ENCODE results near the gene SMOC1. TPM values are rescaled to one million over a fixed set of nuclear protein-coding genes. Genes with fewer than 3 reads are reported as not detected.

Gene SMOC1
- polyA plus RNA-seq, 3 donors, result not detected

- Mint-ChIP-seq H3K4me3 (no peak overlapping the region), H3K36me3 (no peaks in the 10 kb centered on the region), H3K27ac (no peak overlapping the region), H3K27me3 (ENCODE audit: low read depth in 3 of 3) (peaks cover 1 to 10% (median 4%) of the 10 kb centered on the region in 3 donors), H3K4me1 (no peaks in the 10 kb centered on the region), H3K9me3 (peaks cover 0 to 3% (median 0%) of the 10 kb centered on the region in 7 donors)
- intact Hi-C loops (cut with micrococcal nuclease), result no loop called here
- no peak for DNase-seq
- Histone ChIP-seq H3K79me2 (ENCODE audit: insufficient read depth, low read length) (no peaks in the 10 kb centered on the region), H3K9me3 (replicated peaks in 1 of 2; ENCODE audit: control insufficient read depth in 1 of 2, insufficient read depth in 1 of 2, low read length in 2 of 2) (no peaks in the 10 kb centered on the region), H3K36me3 (replicated peaks in 1 of 2; ENCODE audit: control insufficient read depth in 1 of 2, insufficient read depth in 2 of 2, low read length in 2 of 2) (no peaks in the 10 kb centered on the region), H4K20me1 (ENCODE audit: insufficient read depth, low read length) (no peaks in the 10 kb centered on the region), H3K27me3 (ENCODE audit: control insufficient read depth in 2 of 2, insufficient read depth in 2 of 2, low read length in 2 of 2) (no peaks in the 10 kb centered on the region), H3K4me3 (replicated peaks in 1 of 3; ENCODE audit: low read depth in 2 of 3, low read length in 3 of 3) (no peak overlapping the region), H3K27ac (ENCODE audit: low read depth in 1 of 2, low read length in 2 of 2) (no peak overlapping the region), H3K9ac (ENCODE audit: insufficient read depth, low read length, poor library complexity, severe bottlenecking) (no peak overlapping the region), H3K4me2 (replicated peaks; ENCODE audit: extremely low read depth, low read length, poor library complexity, severe bottlenecking) (no peak overlapping the region), H2AFZ (ENCODE audit: insufficient read depth, low read depth, low read length, poor library complexity, severe bottlenecking) (no peak overlapping the region), H3K4me1 (ENCODE audit: control insufficient read depth in 1 of 2, insufficient read depth in 2 of 2, low read length in 2 of 2) (no peaks in the 10 kb centered on the region)
- WGBS (ENCODE audit: insufficient coverage), result 86% methylated on average over 9 of the region's 9 CpGs
- no peak for TF ChIP-seq CTCF (IDR thresholded peaks at IDR 0.05)
Observed at GRCh38 chr14:70032016-70032415, 152.8 kb downstream of the SMOC1 start.

- Mint-ChIP-seq H3K4me3 (no peak overlapping the region), H3K9me3 (no peaks in the 10 kb centered on the region), H3K27me3 (ENCODE audit: low read depth in 3 of 3) (peaks cover 1 to 10% (median 4%) of the 10 kb centered on the region in 3 donors), H3K4me1 (no peaks in the 10 kb centered on the region), H3K27ac (no peak overlapping the region), H3K36me3 (no peaks in the 10 kb centered on the region)
- Histone ChIP-seq H3K4me2 (replicated peaks; ENCODE audit: extremely low read depth, low read length, poor library complexity, severe bottlenecking) (no peak overlapping the region), H3K27ac (ENCODE audit: low read depth in 1 of 2, low read length in 2 of 2) (no peak overlapping the region), H3K79me2 (ENCODE audit: insufficient read depth, low read length) (no peaks in the 10 kb centered on the region), H3K27me3 (ENCODE audit: control insufficient read depth in 2 of 2, insufficient read depth in 2 of 2, low read length in 2 of 2) (no peaks in the 10 kb centered on the region), H3K4me1 (ENCODE audit: control insufficient read depth in 1 of 2, insufficient read depth in 2 of 2, low read length in 2 of 2) (no peaks in the 10 kb centered on the region), H4K20me1 (ENCODE audit: insufficient read depth, low read length) (no peaks in the 10 kb centered on the region), H3K9me3 (replicated peaks in 1 of 2; ENCODE audit: control insufficient read depth in 1 of 2, insufficient read depth in 1 of 2, low read length in 2 of 2) (no peaks in the 10 kb centered on the region), H2AFZ (ENCODE audit: insufficient read depth, low read depth, low read length, poor library complexity, severe bottlenecking) (no peak overlapping the region), H3K4me3 (replicated peaks in 1 of 3; ENCODE audit: low read depth in 2 of 3, low read length in 3 of 3) (no peak overlapping the region), H3K36me3 (replicated peaks in 1 of 2; ENCODE audit: control insufficient read depth in 1 of 2, insufficient read depth in 2 of 2, low read length in 2 of 2) (no peaks in the 10 kb centered on the region), H3K9ac (ENCODE audit: insufficient read depth, low read length, poor library complexity, severe bottlenecking) (no peak overlapping the region)
- DNase-seq, result no peak
- 80% methylated on average over 2 of the region's 3 CpGs for WGBS (ENCODE audit: insufficient coverage)
- no peak for TF ChIP-seq CTCF (IDR thresholded peaks at IDR 0.05)
- intact Hi-C loops (cut with micrococcal nuclease), result no loop called here
Observed at GRCh38 chr14:70032447-70032846, 153.2 kb downstream of the SMOC1 start.
